GM12892 (cell line): Measurements from ENCODE around the gene EYS.

ENCODE experiments used
- DNase-seq: peaks from one replicate; pipeline ENCODE4 v3.0.0; 2011; ENCODE audit not compliant: insufficient read length
- FAIRE-seq: peaks from 2 replicates; lab custom pipeline; 2011; peaks lifted over from hg19 to GRCh38; lab: Jason Lieb, UNC
- POLR2A ChIP-seq: IDR thresholded peaks from 2 replicates; pipeline ENCODE4 v1.6.1; 2011; ENCODE audit warnings: low read depth, low read length, control low read depth
- POLR2AphosphoS5 ChIP-seq: IDR thresholded peaks from 2 replicates; pipeline ENCODE4 v1.6.1; 2011; ENCODE audit warnings: low read depth, low read length, control low read depth
- TAF1 ChIP-seq: IDR thresholded peaks from 2 replicates; pipeline ENCODE4 v1.6.1; 2011; ENCODE audit warnings: low read depth, mild to moderate bottlenecking, control low read depth, low read length, borderline replicate concordance

EYS gene

DNA sequence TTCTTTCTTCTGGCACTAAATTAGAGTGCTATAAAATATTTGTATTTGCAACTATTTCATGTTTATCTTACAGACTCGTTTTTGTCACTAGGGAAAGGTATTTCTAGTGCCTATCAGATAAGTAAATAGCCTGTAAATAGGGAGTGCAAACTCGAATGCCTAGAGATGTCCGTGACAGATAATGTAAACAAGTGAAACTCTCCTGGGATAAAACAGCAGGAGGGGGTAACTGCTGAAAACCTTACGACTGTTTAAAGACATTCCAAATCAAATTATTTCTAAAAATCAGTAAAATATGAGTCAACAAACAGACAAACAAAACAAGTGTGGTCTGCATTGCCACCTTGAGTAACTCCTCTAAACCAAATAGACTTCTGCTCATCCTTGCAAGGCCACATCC is 932.1 kb downstream of the EYS start:
- no peak for FAIRE-seq
- no peak for DNase-seq
- TF ChIP-seq POLR2AphosphoS5 (no peak), POLR2A (no peak), TAF1 (no peak)

DNA sequence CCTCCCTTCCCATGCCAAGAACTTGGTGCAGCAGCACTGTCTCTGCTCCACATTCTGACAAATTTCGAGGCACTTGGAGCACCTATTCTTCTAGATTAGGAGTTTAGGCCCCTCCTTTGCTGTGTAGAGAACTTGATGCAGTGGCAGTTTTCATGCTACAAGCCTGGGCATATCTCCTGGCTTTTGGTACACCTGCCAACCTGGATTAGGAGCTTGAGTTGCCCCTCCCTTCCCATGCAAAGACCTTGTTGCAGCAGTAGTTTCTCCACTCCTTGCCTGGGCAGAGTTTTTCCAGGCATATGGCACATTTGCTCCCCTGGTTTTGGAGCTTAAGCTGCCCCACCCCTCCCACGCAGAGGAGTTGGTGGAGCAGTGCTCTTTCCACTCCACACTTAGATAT is 956.1 kb downstream of the EYS start:
- FAIRE-seq = no peak
- TF ChIP-seq POLR2AphosphoS5 (no peak), TAF1 (no peak), POLR2A (no peak)

DNA sequence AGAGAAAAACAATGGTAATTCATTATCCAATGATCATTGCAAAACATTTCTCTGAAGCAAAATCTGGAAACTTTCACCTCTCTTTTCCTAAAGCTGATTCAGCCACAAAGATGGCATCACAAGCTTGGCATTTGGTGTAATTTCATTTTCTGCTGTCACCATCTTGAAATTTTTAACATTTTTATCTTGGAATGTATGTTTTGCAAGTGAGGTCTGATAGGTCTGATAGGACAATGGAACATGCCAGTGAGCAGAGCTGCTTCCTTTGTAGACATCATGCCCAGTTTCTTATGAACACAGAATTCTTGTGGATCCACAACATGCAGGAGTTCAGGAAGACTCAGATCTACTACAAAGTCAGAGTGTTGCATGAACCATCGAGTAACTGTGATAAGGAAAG is 969.6 kb downstream of the EYS start:
- DNase-seq (no peak), FAIRE-seq (no peak)
- TF ChIP-seq POLR2AphosphoS5 (no peak), TAF1 (no peak), POLR2A (no peak)

More for the DNA sequence above, 956.1 kb downstream of the EYS start:
- no peak for DNase-seq

DNA sequence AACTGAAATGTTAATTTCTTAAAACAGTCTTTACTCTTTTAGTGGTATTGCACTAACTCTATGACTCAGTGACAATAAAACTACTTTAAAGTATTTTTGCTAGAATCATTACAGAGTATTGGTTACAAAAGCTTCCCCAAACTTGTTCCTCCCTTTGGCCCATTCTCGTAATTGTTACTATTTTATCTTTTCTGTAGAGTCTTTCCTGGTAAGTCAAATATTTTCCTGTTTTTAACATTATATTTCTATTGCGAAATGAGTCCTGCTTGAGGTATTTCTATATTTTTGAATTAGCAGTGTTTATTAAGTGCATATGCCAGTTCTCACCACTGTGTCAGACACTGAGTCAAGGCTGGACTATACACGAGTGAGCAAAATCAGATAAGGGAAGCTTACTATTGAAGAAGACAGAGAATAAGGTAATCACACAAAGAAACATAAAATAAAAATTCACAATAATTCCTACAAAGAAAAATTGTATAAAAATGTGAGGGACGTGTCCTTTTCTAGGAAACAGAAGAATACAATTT is 970.5 kb downstream of the EYS start:
- DNase-seq (no peak), FAIRE-seq (no peak)
- TF ChIP-seq POLR2A (no peak), TAF1 (no peak), POLR2AphosphoS5 (no peak)

DNA sequence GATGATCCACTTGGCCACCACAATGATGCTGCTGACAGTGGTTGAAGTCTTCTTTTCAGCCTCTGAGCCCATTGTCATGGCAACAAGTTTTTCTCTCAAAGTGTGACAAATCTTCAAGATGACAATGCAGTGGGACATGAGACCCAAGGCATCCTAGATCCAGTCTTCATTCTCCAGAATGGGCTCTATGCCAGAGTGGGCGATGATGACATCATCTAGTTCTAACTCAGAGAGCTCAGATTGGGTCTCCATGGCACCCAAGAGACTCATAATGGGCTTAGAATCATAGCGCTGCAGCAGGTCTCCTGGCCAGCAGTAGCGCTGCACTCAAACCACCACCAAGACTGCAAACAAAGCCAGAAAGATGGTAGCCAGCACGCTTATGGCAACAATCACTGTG is 973.6 kb downstream of the EYS start:
- no peak for TF ChIP-seq TAF1
- no peak for TF ChIP-seq POLR2AphosphoS5
- no peak for TF ChIP-seq POLR2A
- FAIRE-seq (no peak), DNase-seq (no peak)

DNA sequence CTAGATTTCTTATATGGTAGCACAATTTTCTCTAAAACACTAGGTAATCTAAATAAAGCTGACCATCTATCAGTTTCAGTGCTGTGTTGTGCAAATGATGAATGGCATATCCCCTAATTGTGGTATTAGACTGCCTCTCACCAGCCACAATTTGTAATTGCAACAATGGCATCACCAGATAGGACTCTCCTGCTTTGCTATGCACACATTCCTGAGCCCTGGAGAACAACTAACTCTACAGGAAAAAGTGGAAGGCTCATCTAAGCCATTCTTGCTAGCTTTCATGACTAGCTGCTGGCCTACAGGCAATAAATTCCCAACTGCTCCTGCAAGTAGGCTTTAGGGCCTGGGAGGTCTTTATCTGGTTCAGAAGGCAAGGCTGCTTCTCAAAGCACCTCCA is 974.1 kb downstream of the EYS start:
- FAIRE-seq = no peak
- no peak for TF ChIP-seq POLR2A
- DNase-seq = no peak

DNA sequence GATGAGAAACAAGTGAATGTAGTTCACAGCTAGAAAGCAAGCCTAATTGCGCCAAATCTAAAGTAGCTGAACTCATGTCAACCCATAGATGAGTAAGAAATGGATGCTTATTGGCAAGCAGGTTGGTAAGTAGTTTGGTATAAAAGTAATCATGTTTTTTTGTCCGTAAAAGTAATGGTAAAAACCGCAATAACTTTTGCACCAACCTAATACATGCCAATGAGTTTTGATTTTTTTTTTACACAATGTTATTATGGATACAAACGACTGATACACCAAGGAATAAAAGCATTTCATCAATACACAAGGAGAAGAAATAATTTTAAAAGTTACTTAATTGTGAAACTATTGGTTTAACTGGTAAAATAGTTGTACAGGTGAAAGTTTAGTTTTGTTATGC is 977.5 kb downstream of the EYS start:
- FAIRE-seq = no peak
- TF ChIP-seq POLR2AphosphoS5 = no peak
- TF ChIP-seq TAF1 = no peak
- TF ChIP-seq POLR2A = no peak
- DNase-seq = no peak

DNA sequence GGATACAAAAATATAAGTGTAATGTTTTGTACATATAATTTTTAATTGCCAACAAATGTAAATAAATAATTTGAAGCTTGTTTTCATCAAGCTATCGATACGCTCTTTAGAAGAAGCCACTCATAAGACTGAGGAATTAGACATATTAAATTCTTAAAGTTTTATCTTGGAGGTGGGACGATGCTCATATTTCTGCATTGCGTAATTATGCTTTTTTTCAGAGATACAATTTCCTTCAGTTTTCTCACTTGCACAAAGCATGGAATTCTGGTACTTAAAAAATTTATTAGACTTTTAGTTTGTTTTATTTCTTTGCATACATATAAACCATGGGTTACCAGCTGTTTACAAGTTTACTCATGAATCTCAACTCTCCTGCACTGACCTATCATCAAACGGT is 980.0 kb downstream of the EYS start:
- no peak for TF ChIP-seq POLR2AphosphoS5
- TF ChIP-seq TAF1 = no peak
- no peak for TF ChIP-seq POLR2A
- no peak for DNase-seq
- FAIRE-seq = no peak

DNA sequence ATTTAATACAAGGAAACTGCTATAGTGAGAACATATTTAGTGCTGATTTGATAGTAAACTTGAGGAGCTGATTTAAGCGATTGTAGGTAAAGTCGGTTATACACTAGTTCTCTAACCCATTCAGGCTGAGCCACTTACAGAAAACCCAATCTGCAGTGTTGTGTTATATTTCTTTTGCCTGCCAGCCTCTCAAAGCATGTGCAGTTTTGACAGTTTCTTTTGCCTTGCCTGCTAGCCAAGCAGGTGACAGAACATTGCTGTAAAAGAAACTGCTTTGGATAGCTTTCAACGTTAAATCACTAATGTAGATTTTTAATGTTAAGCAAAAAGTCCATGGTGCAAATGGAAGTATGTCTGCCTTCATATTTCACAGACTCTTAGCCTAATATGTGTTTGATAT is 982.9 kb downstream of the EYS start:
- TF ChIP-seq POLR2A = no peak
- no peak for TF ChIP-seq TAF1
- TF ChIP-seq POLR2AphosphoS5 = no peak
- FAIRE-seq = no peak
- no peak for DNase-seq

DNA sequence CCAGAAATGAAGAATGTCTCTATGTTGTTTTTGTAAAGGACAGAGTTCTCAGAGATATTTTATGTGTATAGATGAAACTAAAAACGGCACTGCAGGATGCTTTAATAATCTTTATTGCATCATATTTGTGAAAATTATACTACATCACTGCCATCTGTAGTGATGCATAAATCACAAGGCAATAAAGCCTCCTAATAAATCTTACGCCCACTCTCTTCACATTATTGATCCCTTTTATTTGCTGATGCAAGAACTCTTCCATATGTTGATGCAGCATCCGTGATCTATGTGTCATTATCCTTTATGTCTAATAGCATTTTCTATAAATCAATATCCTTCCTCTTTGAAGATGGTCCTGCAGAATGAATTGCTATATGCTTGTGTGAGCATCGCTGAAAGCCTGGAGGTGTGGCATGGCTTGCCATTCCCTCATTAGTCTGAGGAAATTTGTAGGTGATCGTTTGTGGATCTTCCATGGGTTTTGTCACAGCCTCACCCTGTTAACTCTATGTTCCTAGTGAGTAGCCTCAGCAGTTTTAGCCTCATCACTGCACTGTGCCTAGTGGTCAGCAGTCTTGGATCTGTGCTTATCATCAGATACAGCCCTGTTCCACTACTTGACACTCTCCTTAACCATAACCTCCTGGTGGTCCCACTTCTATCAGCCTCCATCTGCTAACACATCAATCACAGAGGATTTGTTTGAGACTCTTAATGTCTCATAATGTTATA is 983.5 kb downstream of the EYS start:
- TF ChIP-seq TAF1 = no peak
- TF ChIP-seq POLR2A = no peak
- TF ChIP-seq POLR2AphosphoS5 = no peak
- DNase-seq (no peak), FAIRE-seq (no peak)

DNA sequence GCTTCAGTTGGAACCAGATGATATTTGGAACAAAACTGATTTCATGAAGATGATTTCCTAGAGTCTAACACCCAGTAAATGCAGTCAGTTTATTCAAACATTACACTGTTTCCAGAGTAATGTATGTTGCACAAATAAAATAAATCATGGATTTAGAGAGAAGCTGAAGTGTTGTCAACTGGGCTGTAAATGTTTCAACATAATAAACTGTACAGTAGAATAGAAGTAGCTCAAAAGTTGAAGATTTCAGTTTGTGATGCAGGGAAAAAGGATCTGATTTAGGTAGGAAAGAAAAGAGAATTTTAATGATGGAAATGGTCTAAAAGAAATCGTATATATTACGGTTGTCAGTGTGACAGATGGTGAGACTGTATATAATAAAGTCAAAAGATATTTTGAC is 985.2 kb downstream of the EYS start:
- FAIRE-seq (no peak), DNase-seq (no peak)
- no peak for TF ChIP-seq POLR2AphosphoS5
- TF ChIP-seq TAF1 = no peak
- no peak for TF ChIP-seq POLR2A

DNA sequence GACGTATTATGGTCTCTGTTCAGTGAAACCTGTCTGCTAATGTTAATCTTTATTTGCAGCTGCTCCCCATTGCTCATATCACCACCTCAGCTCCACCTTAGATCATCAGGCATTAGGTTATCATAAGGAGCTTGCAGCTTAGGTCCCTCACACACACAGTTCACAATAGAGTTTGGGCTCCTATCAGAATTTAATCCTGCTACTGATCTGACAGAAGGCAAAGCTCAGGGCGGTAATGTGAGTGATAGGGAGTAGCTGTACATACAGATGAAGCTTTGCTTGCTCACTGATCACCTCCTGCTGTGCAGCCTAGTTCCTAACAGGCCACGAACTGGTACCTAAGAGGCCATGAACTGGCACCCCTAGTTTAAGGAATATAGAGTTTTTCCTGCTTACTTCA is 989.7 kb downstream of the EYS start:
- DNase-seq (no peak), FAIRE-seq (no peak)
- TF ChIP-seq TAF1 (no peak), POLR2AphosphoS5 (no peak), POLR2A (no peak)
